ENCODE results near the gene SLC25A25. TPM values are rescaled to one million over a fixed set of nuclear protein-coding genes. Genes with fewer than 3 reads are reported as not detected.

Gene SLC25A25
- total and polyA plus RNA-seq, 9 of the 15 experiments (the other 6 are each of a cell fraction or from before 2014, with no cell fraction given) = 0.07 to 35.9 (median 23.2) TPM

- TF ChIP-seq YY1 (IDR thresholded peaks at IDR 0.05; ENCODE audit: borderline replicate concordance in 1 of 3, control insufficient read depth in 1 of 3, extremely low read depth in 1 of 3, insufficient read depth in 3 of 3, insufficient read length in 1 of 3, insufficient replicate concordance in 2 of 3, low read depth in 1 of 3, low read length in 2 of 3) (peak in 1 of 3 experiments; percentile 63), FOXP4 (CRISPR knock-in tag; IDR thresholded peaks at IDR 0.05; ENCODE audit: borderline replicate concordance) (no peak), MAX (CRISPR knock-in tag; IDR thresholded peaks at IDR 0.05) (0 out of 2 replicates have a peak, but pooled peaks have one; percentile 7), RAD21 (CRISPR knock-in tag; conservative IDR thresholded peaks at IDR 0.05 in 1 of 2, IDR thresholded peaks at IDR 0.05 in 1 of 2) (peak in 1 of 2 experiments; percentile 12; a peak in 3 of 4 replicates), ARID3A (IDR thresholded peaks at IDR 0.05; ENCODE audit: borderline replicate concordance, low read depth, low read length) (peak; percentile 21; the same call in 1 of the 2 replicates), ESRRA (IDR thresholded peaks at IDR 0.05; ENCODE audit: borderline replicate concordance, low read depth) (no peak), TCF3 (CRISPR knock-in tag; IDR thresholded peaks at IDR 0.05) (peak; percentile 66), ARID1B (IDR thresholded peaks at IDR 0.05) (peak; percentile 91), ARID2 (IDR thresholded peaks at IDR 0.05) (no peak), BMI1 (IDR thresholded peaks at IDR 0.05; ENCODE audit: low read length) (peak; percentile 94), ZC3H11A (IDR thresholded peaks at IDR 0.05; ENCODE audit: low read depth, low read length) (0 out of 2 replicates have a peak, but pooled peaks have one; percentile 34), STAT5A (IDR thresholded peaks at IDR 0.05; ENCODE audit: borderline replicate concordance, low read length) (peak; percentile 85), MAFF (IDR thresholded peaks at IDR 0.05; ENCODE audit: low read length) (peak; percentile 33; the same call in 1 of the 2 replicates), ATF7 (IDR thresholded peaks at IDR 0.05) (peak; percentile 72), SMARCA4 (IDR thresholded peaks at IDR 0.05) (peak; percentile 82), SMAD4 (CRISPR knock-in tag; conservative IDR thresholded peaks at IDR 0.05) (peak; percentile 49), NR2C1 (IDR thresholded peaks at IDR 0.05) (no peak), NR2C1 (tag; IDR thresholded peaks at IDR 0.05) (no peak), ZEB2 (IDR thresholded peaks at IDR 0.05) (peak; percentile 53; the same call in 1 of the 2 replicates), ZNF316 (IDR thresholded peaks at IDR 0.05) (0 out of 2 replicates have a peak, but pooled peaks have one; percentile 1), DMBX1 (CRISPR knock-in tag; IDR thresholded peaks at IDR 0.05; ENCODE audit: borderline replicate concordance) (no peak), POLR2A (conservative IDR thresholded peaks at IDR 0.05) (peak; percentile 59), ZNF384 (IDR thresholded peaks at IDR 0.05; ENCODE audit: low read depth, low read length) (peak; percentile 38; the same call in 1 of the 2 replicates), FOS (IDR thresholded peaks at IDR 0.05; ENCODE audit: extremely low read depth, insufficient read length) (peak; percentile 62), ZZZ3 (IDR thresholded peaks at IDR 0.05) (no peak), HDAC2 (IDR thresholded peaks at IDR 0.05) (peak; percentile 87)
These were observed 26.3 kb downstream of the SLC25A25 start (continued) for GRCh38 chr9:128094166-128094949.
